A549 (cell line): Measurements from ENCODE around the gene P3R3URF. TPM values are rescaled to one million over a fixed set of nuclear protein-coding genes. Genes with fewer than 3 reads are reported as not detected.

Source experiments
- ATAC-seq, 2 experiments: fragments of 200-7000 bp in 1 of 2; fragments of >200 bp in 1 of 2; cut with Nextera tagmentation in 1 of 2; cut with Tn5 transposase in 1 of 2; 3 replicates each; pipeline versions ENCODE4 v1.8.0 to v1.9.1; 2018 to 2020; ENCODE audit warnings: mild to moderate bottlenecking in 1 of 2, moderate library complexity in 1 of 2
- CTCF ChIA-PET: fragments of 300-600 bp; sonication (Branson Sonifier 250); formaldehyde crosslinking; extraction: SDS; loops from one replicate; lab custom pipeline; 2021; ENCODE audit warnings: antibody characterized with exemption, inconsistent platforms; lab: Yijun Ruan, JAX
- POLR2A ChIA-PET: fragments of 350-600 bp; formaldehyde crosslinking; extraction: SDS; loops from one replicate; lab custom pipeline; 2021; ENCODE audit warnings: antibody characterized with exemption, inconsistent platforms; lab: Yijun Ruan, JAX
- DNase-seq, 2 experiments: peaks; one replicate each; pipeline versions ENCODE4 v3.0.0 to v3.0.0-alpha.2; 2011 to 2016; ENCODE audit warnings: low read depth in 1 of 2, low spot score in 1 of 2
- FAIRE-seq: peaks from 2 replicates; lab custom pipeline; 2011; peaks lifted over from hg19 to GRCh38; lab: Jason Lieb, UNC
- H3K27ac ChIP-seq, 2 experiments: fragments of >200 bp; sonication (Bioruptor Twin); formaldehyde crosslinking; 3 replicates each; pipeline ENCODE4 v1.5.1; 2016 to 2017
- H3K4me1 ChIP-seq: fragments of >200 bp; sonication (Bioruptor Twin); formaldehyde crosslinking; 3 replicates; pipeline ENCODE4 v1.6.1; 2016
- H3K4me2 ChIP-seq: fragments of >200 bp; sonication (Bioruptor Twin); formaldehyde crosslinking; 3 replicates; pipeline ENCODE4 v1.6.1; 2016
- H3K4me3 ChIP-seq: fragments of >200 bp; sonication (Bioruptor Twin); formaldehyde crosslinking; 3 replicates; pipeline ENCODE4 v1.5.1; 2016
- H3K9me3 ChIP-seq: fragments of >200 bp; sonication (Bioruptor Twin); formaldehyde crosslinking; 3 replicates; pipeline ENCODE4 v1.6.1; 2016
- BHLHE40 ChIP-seq: IDR thresholded peaks from 2 replicates; pipeline ENCODE4 v1.6.1; 2012; ENCODE audit warnings: low read depth, low read length, inconsistent platforms
- CHD4 ChIP-seq: fragments of 200-600 bp; sonication (generic); IDR thresholded peaks from 2 replicates; pipeline ENCODE4 v1.6.1; 2016; ENCODE audit warnings: antibody characterized with exemption, mild to moderate bottlenecking, borderline replicate concordance
- E2F6 ChIP-seq: IDR thresholded peaks from 2 replicates; pipeline ENCODE4 v1.6.1; 2012; ENCODE audit warnings: low read depth, borderline replicate concordance
- EHF ChIP-seq: fragments of 250-450 bp; sonication (Bioruptor Pico); IDR thresholded peaks from 2 replicates; pipeline ENCODE4 v1.5.0; 2020; ENCODE audit warnings: mild to moderate bottlenecking
- FOSB ChIP-seq: fragments of 250-450 bp; sonication (Bioruptor Pico); IDR thresholded peaks from 2 replicates; pipeline ENCODE4 v1.5.0; 2020; ENCODE audit warnings: mild to moderate bottlenecking, moderate library complexity
- FOSL2 ChIP-seq, 2 experiments: fragments of 450-650 bp in 1 of 2; fragments of >200 bp in 1 of 2; sonication (Bioruptor Twin) in 1 of 2; formaldehyde crosslinking; IDR thresholded peaks; 2 replicates each; pipeline versions ENCODE4 v1.5.0 to v1.6.1; 2016 to 2020; ENCODE audit warnings: mild to moderate bottlenecking in 1 of 2, moderate library complexity in 1 of 2
- FOXS1 ChIP-seq: fragments of 250-450 bp; sonication (Bioruptor Pico); IDR thresholded peaks from 2 replicates; pipeline ENCODE4 v1.5.0; 2020; ENCODE audit warnings: mild to moderate bottlenecking, moderate library complexity
- HDAC2 ChIP-seq: fragments of 200-600 bp; sonication (generic); IDR thresholded peaks from 2 replicates; pipeline ENCODE4 v1.6.1; 2016
- HEYL ChIP-seq: fragments of 250-450 bp; sonication (Bioruptor Pico); IDR thresholded peaks from 2 replicates; pipeline ENCODE4 v1.8.0; 2021; ENCODE audit warnings: mild to moderate bottlenecking, moderate library complexity
- HOXA7 ChIP-seq: fragments of 250-450 bp; sonication (Bioruptor Pico); IDR thresholded peaks from 2 replicates; pipeline ENCODE4 v1.5.0; 2020; ENCODE audit warnings: mild to moderate bottlenecking, moderate library complexity
- HOXB5 ChIP-seq: fragments of 250-450 bp; sonication (Bioruptor Pico); IDR thresholded peaks from 2 replicates; pipeline ENCODE4 v1.5.0; 2020; ENCODE audit warnings: mild to moderate bottlenecking, moderate library complexity
- JUNB ChIP-seq: fragments of >200 bp; sonication (Bioruptor Twin); formaldehyde crosslinking; IDR thresholded peaks from 2 replicates; pipeline ENCODE4 v1.6.1; 2016
- KDM1A ChIP-seq: fragments of 200-600 bp; sonication (generic); IDR thresholded peaks from 2 replicates; pipeline ENCODE4 v1.6.1; 2016; ENCODE audit warnings: low read depth, mild to moderate bottlenecking
- MAZ ChIP-seq: fragments of 150-350 bp; IDR thresholded peaks from 2 replicates; pipeline ENCODE4 v1.6.1; 2014; ENCODE audit warnings: antibody characterized with exemption, low read depth, low read length, borderline replicate concordance
- NFE2L2 ChIP-seq: fragments of 150-350 bp; conservative IDR thresholded peaks from 2 replicates; pipeline ENCODE4 v1.6.1; 2014; ENCODE audit warnings: low read length
- NPAS2 ChIP-seq: fragments of 250-450 bp; sonication (Bioruptor Pico); IDR thresholded peaks from 2 replicates; pipeline ENCODE4 v1.8.0; 2022; ENCODE audit warnings: mild to moderate bottlenecking, moderate library complexity, borderline replicate concordance
- PBX3 ChIP-seq: IDR thresholded peaks from 2 replicates; pipeline ENCODE4 v1.6.1; 2012
- POLR2AphosphoS2 ChIP-seq: conservative IDR thresholded peaks from 2 replicates; pipeline ENCODE4 v1.6.1; 2012; ENCODE audit warnings: low read length, improper control_type of control experiment, inconsistent platforms
- RARB ChIP-seq: fragments of 250-450 bp; sonication (Bioruptor Pico); IDR thresholded peaks from 2 replicates; pipeline ENCODE4 v1.8.0; 2021; ENCODE audit warnings: mild to moderate bottlenecking, moderate library complexity
- RNF2 ChIP-seq: fragments of 200-600 bp; sonication (generic); IDR thresholded peaks from 2 replicates; pipeline ENCODE4 v1.6.1; 2016; ENCODE audit warnings: low read depth, mild to moderate bottlenecking, antibody characterized with exemption, moderate library complexity, borderline replicate concordance
- SMC3 ChIP-seq: fragments of >200 bp; sonication (Bioruptor Twin); formaldehyde crosslinking; IDR thresholded peaks from 3 replicates; pipeline ENCODE4 v1.6.1; 2018; ENCODE audit warnings: inconsistent platforms
- SREBF2 ChIP-seq: fragments of 450-650 bp; IDR thresholded peaks from 2 replicates; pipeline ENCODE4 v1.6.1; 2014; ENCODE audit warnings: mild to moderate bottlenecking, moderate library complexity
- ZC3H11A ChIP-seq: fragments of 450-650 bp; IDR thresholded peaks from 2 replicates; pipeline ENCODE4 v1.6.1; 2014; ENCODE audit warnings: antibody characterized with exemption, mild to moderate bottlenecking
- ZFP36 ChIP-seq: fragments of 450-650 bp; IDR thresholded peaks from 2 replicates; pipeline ENCODE4 v1.6.1; 2014; ENCODE audit warnings: borderline replicate concordance; ENCODE audit not compliant: partially characterized antibody
- WGBS: methylation state at CpG from one replicate; pipeline ENCODE4 v1.1.6; 2017; ENCODE audit errors: missing lambda C conversion rate; 5-methylcytosine and 5-hydroxymethylcytosine counted together
- polyA plus RNA-seq, 4 experiments: library from polyadenylated mRNA; depleted of rRNA in 3 of 4; stranded (reverse); fragments of >200 nt; fragmentation: RNase III in 1 of 4; extraction: RNeasy Plus Mini Kit Qiagen cat#74134 plus additional on column Dnase treatment in 1 of 4; gene quantifications; 2 replicates in 3 of 4; 3 replicates in 1 of 4; pipeline ENCODE4 v1.2.3, GENCODE V29; 2011 to 2017
- TF ChIP-seq, protein P1 (sequence below): fragments of >200 bp; sonication (Bioruptor Twin); formaldehyde crosslinking; IDR thresholded peaks from 3 replicates; pipeline ENCODE4 v1.6.1; 2016
- TF ChIP-seq, protein P2 (sequence below): fragments of 250-450 bp; sonication (Bioruptor Pico); IDR thresholded peaks from 2 replicates; pipeline ENCODE4 v1.5.0; 2020; ENCODE audit warnings: low read depth, mild to moderate bottlenecking, moderate library complexity
- TF ChIP-seq, protein P3 (sequence below): fragments of >200 bp; sonication (Bioruptor Twin); formaldehyde crosslinking; IDR thresholded peaks from 3 replicates; pipeline ENCODE4 v1.5.1; 2016
- TF ChIP-seq, protein P4 (sequence below): fragments of 250-450 bp; sonication (Bioruptor Pico); IDR thresholded peaks from 2 replicates; pipeline ENCODE4 v1.5.0; 2021; ENCODE audit warnings: mild to moderate bottlenecking, moderate library complexity, borderline replicate concordance

Gene P3R3URF
- polyA plus RNA-seq, 2 of the 4 experiments (the other 2 are of a cell fraction) = not detected

- H3K4me1 ChIP-seq = peaks cover 31% of the 10 kb centered on the region
- 50% methylated on average over 5 of the region's 5 CpGs for WGBS
- no peaks in the 10 kb centered on the region for H3K9me3 ChIP-seq
- CTCF ChIA-PET = interaction anchor here (0.7 kb wide), 1 partner anchor 21 kb away, joined by 3 read pairs; no protein-coding TSS in a partner anchor
- TF ChIP-seq CHD4 (no peak), NFE2L2 (no peak), BHLHE40 (no peak), NPAS2 (CRISPR knock-in tag) (no peak), POLR2AphosphoS2 (no peak), SMC3 (no peak), JUNB (no peak), HEYL (no peak), HOXB5 (CRISPR knock-in tag) (no peak)
- TF ChIP-seq, protein P1, sequence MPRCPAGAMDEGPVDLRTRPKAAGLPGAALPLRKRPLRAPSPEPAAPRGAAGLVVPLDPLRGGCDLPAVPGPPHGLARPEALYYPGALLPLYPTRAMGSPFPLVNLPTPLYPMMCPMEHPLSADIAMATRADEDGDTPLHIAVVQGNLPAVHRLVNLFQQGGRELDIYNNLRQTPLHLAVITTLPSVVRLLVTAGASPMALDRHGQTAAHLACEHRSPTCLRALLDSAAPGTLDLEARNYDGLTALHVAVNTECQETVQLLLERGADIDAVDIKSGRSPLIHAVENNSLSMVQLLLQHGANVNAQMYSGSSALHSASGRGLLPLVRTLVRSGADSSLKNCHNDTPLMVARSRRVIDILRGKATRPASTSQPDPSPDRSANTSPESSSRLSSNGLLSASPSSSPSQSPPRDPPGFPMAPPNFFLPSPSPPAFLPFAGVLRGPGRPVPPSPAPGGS = no peak
- TF ChIP-seq, protein P2, sequence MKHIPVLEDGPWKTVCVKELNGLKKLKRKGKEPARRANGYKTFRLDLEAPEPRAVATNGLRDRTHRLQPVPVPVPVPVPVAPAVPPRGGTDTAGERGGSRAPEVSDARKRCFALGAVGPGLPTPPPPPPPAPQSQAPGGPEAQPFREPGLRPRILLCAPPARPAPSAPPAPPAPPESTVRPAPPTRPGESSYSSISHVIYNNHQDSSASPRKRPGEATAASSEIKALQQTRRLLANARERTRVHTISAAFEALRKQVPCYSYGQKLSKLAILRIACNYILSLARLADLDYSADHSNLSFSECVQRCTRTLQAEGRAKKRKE (CRISPR knock-in tag) = no peak
- TF ChIP-seq, protein P3, sequence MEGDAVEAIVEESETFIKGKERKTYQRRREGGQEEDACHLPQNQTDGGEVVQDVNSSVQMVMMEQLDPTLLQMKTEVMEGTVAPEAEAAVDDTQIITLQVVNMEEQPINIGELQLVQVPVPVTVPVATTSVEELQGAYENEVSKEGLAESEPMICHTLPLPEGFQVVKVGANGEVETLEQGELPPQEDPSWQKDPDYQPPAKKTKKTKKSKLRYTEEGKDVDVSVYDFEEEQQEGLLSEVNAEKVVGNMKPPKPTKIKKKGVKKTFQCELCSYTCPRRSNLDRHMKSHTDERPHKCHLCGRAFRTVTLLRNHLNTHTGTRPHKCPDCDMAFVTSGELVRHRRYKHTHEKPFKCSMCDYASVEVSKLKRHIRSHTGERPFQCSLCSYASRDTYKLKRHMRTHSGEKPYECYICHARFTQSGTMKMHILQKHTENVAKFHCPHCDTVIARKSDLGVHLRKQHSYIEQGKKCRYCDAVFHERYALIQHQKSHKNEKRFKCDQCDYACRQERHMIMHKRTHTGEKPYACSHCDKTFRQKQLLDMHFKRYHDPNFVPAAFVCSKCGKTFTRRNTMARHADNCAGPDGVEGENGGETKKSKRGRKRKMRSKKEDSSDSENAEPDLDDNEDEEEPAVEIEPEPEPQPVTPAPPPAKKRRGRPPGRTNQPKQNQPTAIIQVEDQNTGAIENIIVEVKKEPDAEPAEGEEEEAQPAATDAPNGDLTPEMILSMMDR = no peak
- no peak overlapping the region for H3K27ac ChIP-seq
- ATAC-seq = no peak
- no peak for FAIRE-seq
- no peak for DNase-seq
- POLR2A ChIA-PET = no interaction called here
- H3K4me2 ChIP-seq = peak overlapping the region; percentile 87; the same call in 2 of the 3 replicates
- H3K4me3 ChIP-seq = no peak overlapping the region
Measured at GRCh38 chr1:46130606-46131005, 45.7 kb downstream of the P3R3URF start.

GRCh38 chr1:46130121-46130520 lies 46.2 kb downstream of the P3R3URF start:
- ChIA-PET CTCF (interaction anchor here (0.7 kb wide), 1 partner anchor 21 kb away, joined by 3 read pairs; no protein-coding TSS in a partner anchor), POLR2A (no interaction called here)
- no peak for ATAC-seq
- Histone ChIP-seq H3K27ac (no peak overlapping the region), H3K9me3 (no peaks in the 10 kb centered on the region), H3K4me2 (no peak overlapping the region), H3K4me3 (no peak overlapping the region), H3K4me1 (peaks cover 27% of the 10 kb centered on the region)
- FAIRE-seq = no peak
- TF ChIP-seq, protein P4, sequence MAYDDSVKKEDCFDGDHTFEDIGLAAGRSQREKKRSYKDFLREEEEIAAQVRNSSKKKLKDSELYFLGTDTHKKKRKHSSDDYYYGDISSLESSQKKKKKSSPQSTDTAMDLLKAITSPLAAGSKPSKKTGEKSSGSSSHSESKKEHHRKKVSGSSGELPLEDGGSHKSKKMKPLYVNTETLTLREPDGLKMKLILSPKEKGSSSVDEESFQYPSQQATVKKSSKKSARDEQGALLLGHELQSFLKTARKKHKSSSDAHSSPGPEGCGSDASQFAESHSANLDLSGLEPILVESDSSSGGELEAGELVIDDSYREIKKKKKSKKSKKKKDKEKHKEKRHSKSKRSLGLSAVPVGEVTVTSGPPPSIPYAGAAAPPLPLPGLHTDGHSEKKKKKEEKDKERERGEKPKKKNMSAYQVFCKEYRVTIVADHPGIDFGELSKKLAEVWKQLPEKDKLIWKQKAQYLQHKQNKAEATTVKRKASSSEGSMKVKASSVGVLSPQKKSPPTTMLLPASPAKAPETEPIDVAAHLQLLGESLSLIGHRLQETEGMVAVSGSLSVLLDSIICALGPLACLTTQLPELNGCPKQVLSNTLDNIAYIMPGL (CRISPR knock-in tag) = no peak
- no peak for TF ChIP-seq RNF2
- TF ChIP-seq ZC3H11A = no peak
- TF ChIP-seq HOXA7 = no peak
- no peak for TF ChIP-seq PBX3
- no peak for TF ChIP-seq KDM1A
- no peak for TF ChIP-seq RARB (CRISPR knock-in tag)
- no peak for TF ChIP-seq FOXS1 (CRISPR knock-in tag)
- no peak for TF ChIP-seq FOSB (CRISPR knock-in tag)
- TF ChIP-seq MAZ = no peak
- TF ChIP-seq, protein P1 = no peak
- no peak for TF ChIP-seq HDAC2
- no peak for TF ChIP-seq EHF (CRISPR knock-in tag)
- TF ChIP-seq FOSL2 (IDR thresholded peaks at IDR 0.05) = no peak
- no peak for TF ChIP-seq FOSL2 (CRISPR knock-in tag; IDR thresholded peaks at IDR 0.05)
- no peak for TF ChIP-seq HOXB5 (CRISPR knock-in tag)
- no peak for TF ChIP-seq ZFP36
- no peak for TF ChIP-seq SREBF2
- no peak for TF ChIP-seq E2F6
- DNase-seq = no peak
- WGBS = 76% methylated on average over 1 of the region's 1 CpG
